Posterior vena cava (tissue), 2 donors: ENCODE measurements around the gene GSPT1. TPM values are rescaled to one million over a fixed set of nuclear protein-coding genes. Genes with fewer than 3 reads are reported as not detected.

ENCODE experiments used
- DNase-seq: peaks from one replicate; pipeline ENCODE4 v3.0.0-alpha.2; 2020; ENCODE audit warnings: low spot score
- intact Hi-C, 2 donors: fragments of 100-400 bp; cut with DNase I; formaldehyde crosslinking; loops; one replicate each; pipeline versions ENCODE4 v1.14.1 to v1.14.2; 2022 to 2023
- total RNA-seq, 2 donors: library from RNA; stranded (reverse); fragmentation: NEBNext Ultra II Directional; extraction: Animal tissue kit (Norgen Biotek cat#: 25700); gene quantifications; one replicate each; pipeline ENCODE4 v1.2.1, GENCODE V29; 2021
- donor health status: DM: yes; HTN: yes; CAD: no.
- donor health status: DM: yes; HTN: yes; CAD: no.

The GSPT1 gene
- total RNA-seq, 2 donors from 2014 or later, result 76.2 to 77.2 TPM

DNA sequence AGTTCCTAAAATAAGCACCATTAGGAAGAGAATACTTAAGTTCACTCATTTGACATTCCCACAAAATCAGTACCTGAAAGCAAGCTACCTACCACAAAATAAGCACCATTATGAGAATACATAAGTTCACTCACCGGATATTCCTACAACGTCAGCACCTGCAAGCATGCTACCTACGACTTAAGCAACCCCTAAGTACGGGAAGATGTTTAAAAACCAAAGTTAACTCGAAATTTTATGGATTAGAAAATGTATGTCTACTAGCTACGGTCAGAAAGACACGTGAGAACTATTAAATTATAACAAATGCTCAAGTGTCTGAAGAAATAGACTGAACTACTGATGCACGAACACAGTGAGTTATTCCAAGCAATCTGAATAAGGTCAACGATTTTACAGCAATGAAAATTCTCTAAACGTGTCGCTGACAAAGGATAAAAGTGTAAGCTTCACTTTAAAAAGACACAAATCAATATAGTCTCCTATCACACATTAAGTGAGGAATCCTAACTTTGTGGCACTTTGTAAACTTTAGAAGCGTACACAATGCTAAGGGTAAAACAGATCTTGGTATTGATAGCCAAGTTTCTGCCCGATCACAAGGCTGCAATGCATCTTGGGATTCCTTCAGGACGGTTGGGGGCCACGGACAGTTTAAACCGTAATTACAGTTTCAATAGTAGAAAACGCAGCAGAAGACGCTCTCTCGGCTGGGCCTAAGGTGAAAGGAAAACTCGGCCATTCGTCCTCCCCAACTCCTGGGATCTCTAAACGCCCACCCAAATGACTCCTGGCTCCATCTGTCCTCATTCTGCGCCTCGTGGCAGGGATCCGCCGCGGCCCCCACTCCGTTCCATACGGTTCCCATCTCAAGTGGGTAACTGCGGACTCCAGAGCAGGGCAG lies 1.3 kb downstream of the GSPT1 start:
- no peak for DNase-seq
- intact Hi-C loops, result no loop called here

DNA sequence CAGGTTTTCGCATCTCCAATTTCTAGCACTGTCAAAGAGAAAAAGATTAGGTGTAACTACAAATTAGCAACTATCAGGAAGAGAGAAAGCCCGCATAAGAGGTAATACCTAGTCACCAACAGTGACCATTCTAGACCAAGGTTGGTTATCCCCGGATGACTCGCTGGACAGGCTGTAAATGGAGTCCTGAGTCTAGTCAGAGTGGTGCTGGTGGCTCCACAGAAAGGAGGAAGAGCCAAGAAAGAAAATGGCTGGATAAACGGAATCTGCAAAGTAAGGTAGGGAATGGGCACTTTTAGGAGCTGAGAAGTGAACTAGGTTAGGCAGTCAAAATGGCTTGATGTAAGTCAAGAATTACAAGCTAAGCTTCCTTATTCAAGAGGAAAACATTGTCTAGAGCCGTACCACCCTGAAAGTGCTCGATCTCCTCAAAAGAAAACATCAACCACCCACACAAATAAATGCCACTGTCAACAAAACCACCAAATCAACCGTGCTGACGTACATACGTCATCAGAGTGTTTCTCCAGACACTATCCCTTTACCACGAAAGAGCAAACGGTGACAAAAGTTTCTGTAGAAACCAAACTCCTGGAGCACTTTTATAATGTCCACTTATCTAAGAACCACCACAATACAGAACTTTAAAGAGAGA lies 2.2 kb downstream of the GSPT1 start:
- DNase-seq, result no peak
- intact Hi-C loops, result no loop called here

DNA sequence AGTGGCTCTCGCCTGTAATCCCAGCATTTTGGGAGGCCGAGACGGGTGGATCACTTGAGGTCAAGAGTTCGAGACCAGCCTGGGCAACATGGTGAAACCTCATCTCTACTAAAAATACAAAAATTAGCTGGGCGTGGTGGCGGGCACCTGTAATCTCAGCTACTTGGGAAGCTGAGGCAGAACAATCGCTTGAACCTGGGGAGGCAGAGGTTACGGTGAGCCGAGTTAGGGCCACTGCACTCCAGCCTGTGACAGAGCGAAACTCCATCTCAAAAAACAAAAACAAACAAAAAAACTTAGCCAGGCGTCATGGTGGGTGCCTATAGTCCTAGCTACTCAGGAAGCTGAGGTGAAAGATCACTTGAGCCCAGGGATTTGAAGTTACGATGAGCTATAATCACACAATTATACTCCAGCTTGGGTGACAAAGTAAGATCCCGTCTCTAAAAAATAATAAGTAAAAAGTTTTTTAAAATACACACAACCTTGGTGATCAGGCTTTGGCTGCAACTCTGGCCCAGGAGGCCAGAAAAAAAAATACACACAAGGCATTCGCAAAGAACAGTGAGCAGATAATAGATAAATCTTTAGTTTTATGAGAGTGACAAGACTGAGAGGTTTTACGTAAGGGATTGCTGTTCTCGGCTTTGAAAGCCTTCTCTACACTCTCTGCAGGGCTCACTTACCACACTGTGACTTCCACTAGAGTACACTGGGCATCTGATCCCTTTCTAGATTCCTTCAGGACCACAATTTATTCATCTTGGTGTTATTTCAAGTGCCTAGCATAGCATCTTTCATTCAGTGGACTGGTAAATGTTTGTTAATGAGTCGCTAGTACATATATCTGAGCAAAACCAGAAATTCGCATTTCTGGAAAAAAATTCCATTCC lies 5.9 kb downstream of the GSPT1 start:
- intact Hi-C loops, result no loop called here

DNA sequence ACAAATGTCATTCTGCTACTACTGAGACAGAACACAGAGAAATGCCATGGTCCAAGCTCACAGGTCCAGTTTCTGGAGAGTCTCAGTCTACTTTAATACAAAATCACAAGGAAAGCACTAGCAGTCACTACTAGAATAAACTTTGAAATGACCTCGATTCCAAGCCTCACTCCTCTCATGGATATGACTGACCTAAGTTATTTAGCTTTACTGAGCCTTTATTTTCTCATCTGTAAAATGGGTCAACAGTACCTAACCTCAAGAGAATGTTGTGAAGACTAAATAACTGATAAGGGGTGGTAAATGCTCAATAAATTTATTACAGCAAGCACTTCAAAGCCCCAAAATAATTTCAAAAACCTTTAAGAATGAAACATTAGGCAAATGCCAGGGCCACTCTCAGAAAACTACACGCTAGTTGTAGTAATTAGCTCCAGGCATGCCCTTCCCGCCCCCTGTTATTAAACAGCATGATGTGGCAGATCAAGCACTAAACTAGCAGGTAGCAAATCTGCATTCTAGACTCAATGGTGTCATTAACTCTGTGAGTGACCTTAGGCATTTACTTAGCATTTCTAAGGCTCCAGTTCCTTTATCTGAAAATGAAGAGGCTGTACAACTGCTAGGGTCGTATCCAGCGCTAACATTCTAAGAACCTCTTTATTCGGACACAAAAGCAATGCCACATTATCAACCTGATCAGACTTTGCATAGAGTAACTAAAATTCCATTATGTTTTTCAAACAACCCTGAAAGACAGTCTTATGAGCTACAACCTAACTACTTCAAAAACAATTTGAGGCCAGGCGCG lies 8.4 kb downstream of the GSPT1 start:
- no peak for DNase-seq
- intact Hi-C loops, result no loop called here

More for the DNA sequence above, 5.9 kb downstream of the GSPT1 start:
- no peak for DNase-seq

DNA sequence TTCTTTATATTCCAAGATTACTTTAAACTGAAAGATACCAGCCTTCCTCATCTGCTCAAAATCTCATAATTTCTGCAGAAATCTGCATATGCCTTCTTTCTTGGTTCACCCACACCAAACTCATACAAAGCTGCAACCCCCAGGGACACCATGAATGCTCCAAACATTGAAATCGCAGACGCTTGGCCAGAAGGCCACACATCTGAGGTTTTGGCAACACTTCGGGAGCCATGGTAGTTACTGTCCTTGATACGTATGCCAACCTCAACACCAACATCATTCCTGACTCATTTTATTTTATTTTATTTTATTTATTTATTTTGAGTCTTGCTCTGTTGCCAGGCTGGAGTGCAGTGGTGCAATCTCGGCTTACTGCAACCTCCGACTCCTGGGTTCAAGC lies 11.8 kb downstream of the GSPT1 start:
- intact Hi-C loops, result no loop called here
- no peak for DNase-seq

DNA sequence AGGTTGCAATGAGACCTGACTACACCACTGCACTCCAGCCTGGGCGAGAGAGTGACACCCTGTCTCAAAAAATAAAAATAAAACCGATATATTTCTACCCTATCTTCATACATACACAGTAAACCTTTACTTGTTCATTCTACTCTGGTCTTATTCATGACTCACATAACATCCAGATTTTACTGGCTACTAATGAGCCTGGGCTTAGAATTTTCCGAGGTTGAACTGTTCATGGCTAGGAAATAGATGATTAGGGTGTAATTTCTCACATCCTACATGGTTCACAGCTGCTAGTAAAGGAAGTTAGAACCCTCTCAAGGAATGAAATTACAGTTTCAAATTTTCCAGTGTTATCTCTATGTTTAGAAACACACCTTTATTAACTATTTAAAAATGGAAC lies 14.7 kb downstream of the GSPT1 start:
- intact Hi-C loops, result no loop called here
- no peak for DNase-seq

DNA sequence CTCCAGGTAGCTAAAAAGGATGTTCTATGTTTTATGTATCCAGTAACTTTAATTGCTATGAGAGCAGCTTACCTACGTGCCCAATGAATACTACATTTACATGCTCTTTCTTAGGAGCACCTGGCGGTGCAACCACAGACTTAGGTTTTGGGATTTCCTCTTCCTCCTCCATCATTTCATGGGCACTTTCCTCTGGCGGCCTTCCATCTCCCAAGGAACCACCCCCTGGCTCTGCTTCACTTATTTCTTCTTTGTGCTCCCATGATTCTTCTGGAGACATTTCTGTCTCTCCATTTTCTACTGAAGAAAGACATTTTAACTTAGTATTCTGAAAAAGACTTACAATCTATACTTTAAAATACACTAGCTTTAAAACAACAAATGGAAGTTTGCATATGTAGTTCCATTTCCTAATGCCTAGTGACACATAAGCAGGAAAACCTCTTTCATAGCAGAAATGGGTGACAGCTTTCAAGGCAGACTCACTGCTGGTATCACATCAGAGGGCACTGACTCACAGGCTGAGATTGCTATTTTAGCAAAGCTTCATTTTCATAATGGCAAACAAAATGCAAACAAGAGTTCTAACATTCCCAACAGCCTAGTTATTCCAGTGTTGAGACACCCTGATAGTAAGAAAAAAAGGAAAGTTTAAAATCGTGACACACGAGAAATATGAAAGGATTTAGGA lies 19.1 kb downstream of the GSPT1 start:
- intact Hi-C loops, result no loop called here
- DNase-seq, result no peak

DNA sequence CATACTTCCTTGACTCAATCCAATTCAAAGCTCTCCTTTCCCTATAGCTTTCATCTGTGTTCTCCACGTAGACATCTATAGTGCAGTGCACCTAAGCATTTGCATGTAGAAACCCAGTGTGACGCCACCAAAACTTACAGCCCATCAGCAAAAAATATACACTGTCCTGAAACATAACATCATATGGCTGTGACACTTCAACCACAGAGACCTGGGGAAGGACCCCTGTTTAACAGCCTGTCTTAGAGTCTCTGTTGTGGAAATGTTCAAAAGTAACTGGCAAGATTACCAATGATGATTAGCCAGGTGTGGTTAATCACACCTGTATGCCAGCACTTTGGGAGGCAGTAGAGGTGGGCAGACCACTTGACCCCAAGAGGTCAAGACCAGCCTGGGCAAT lies 22.2 kb downstream of the GSPT1 start:
- intact Hi-C loops, result no loop called here
- no peak for DNase-seq

DNA sequence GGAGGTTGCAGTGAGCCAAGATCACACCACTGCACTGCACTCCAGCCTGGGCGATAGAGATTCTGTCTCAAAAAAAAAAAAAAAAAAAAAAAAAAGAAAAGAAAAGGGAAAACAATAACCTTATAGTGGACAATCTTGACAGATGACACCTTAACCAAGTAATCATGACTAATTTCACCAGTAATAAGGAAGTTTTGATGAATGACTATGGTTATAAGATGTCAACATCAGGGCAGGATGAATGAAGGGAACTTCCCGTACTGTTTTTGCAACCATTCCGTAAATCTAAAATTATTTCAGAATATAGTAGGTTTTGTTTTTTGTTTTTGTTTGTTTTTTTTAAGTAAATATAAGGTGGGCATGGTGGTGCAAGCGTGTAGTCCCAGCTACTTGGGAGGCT lies 23.0 kb downstream of the GSPT1 start:
- no peak for DNase-seq
- intact Hi-C loops, result no loop called here

DNA sequence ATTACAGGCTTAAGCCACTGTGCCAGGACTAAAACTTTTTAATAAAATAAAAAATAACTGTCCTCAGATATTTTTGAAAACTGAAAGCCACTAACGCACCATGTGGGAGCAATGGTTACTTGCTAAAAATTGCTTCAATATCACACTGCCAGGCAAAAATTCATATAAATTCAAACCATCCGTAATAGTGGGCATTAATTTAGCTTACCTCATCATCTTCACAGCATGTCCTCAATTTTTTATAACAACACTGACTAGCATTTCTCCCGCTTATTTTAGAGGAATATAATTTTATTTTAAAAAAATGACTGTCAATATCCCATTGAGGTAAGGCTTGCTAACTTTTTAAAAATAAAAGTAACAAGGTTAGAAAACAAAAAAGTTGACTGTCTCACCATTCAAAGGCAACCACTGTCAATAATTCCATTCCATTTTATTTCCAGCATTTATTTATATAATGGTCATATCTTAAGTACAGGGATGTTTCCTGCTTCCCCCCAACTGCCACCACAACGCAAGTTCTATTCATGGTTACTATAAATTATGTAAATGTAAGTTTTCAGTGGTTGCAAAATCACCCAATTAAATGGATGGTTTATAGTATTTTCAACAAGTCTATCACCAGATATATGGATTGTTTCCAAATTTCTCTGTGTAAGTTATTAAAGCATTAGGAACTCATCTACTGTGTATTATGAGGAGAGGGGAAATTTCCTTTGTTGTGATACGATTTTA lies 25.4 kb downstream of the GSPT1 start:
- no peak for DNase-seq
- intact Hi-C loops, result no loop called here

DNA sequence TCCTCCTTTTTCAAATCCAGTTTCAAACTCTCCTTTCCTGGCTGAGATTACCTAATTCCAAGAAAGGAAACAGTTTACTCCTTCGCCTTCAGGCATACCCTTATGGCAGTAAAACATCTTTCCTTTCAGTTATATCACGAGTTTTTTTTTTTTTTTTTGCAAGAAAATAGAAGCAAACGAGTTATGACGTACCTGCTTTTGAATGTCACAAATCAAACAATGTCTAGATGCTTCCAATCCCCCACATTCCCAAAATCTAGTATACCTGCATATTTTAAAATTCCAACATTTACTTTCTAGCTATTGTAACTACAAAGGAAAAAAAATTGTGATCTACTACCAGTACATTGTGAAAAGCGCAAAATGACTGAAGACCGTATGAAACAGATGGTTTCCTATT lies 28.9 kb downstream of the GSPT1 start:
- DNase-seq, result no peak
- intact Hi-C loops, result no loop called here

DNA sequence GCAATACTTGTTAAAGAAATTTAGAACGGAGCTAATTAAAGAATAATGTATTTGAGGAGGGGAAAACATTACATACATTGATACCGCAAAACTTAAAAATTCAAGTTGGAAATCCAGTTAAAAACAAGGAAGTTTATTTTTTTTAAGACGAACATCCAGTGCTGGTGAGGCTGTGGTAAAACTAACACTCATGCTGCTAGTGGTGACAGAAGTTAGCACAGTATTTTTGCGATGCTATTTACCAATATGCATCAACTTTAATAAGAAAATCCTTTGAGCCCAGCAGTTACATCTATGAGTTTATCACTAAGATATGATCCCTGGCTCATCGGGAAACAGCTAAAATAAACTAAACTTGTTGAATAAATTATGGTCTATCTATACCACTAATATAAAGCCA lies 31.7 kb downstream of the GSPT1 start:
- no peak for DNase-seq
- intact Hi-C loops, result no loop called here

DNA sequence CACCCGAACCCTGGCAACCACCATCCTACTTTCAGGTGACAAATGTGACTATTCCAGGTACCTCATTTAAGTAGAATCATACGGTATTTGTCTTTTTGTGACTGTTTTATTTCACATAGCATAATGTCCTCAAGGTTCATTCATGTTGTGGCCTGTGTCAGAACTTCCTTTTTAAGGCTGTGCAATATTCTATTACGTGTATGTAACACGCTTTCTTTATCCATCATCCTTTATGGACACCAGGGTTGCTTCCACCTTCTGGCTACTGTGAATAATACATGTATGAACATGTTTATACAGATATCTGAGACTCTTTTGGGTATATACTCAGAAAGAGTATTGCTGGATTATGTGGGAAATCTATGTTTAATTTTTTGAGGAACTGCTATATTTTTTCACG lies 35.7 kb downstream of the GSPT1 start:
- DNase-seq, result no peak
- intact Hi-C loops, result no loop called here

DNA sequence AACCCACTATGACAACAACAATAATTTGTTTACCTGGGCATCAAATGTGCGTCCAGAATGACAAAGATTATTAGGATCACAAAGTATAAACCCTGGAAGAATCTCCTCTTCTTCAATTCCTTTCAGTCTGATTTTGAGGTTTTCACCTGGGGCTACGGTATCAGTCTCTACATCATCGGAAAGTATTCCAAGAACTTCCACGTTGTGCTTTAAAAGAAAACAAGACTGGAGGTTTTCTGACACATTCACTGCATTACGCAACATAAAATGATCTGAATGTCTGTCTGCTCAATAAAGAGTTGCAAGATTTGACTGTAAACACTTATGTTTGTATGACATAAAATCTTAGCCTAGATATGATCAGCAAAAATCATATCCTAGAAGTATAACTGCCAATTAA lies 38.4 kb downstream of the GSPT1 start:
- intact Hi-C loops, result no loop called here
- DNase-seq, result no peak

DNA sequence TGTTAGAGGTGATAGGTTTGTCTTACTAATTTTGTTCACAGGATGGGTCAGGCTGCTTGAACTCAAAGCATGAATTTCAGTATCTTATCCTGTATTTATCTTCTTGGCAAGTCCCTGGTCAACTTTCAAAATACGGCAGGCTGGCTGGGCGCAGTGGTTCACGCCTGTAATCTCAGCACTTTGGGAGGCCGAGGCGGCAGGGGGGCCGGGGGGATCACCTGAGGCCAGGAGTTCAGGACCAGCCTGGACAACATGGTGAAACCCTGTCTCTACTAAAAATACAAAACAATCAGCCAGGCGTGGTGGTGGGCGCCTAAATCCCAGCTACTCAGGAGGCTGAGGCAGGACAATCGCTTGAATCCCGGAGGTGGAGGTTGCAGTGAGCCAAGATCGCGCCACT lies 39.5 kb downstream of the GSPT1 start:
- intact Hi-C loops, result no loop called here
- DNase-seq, result no peak

DNA sequence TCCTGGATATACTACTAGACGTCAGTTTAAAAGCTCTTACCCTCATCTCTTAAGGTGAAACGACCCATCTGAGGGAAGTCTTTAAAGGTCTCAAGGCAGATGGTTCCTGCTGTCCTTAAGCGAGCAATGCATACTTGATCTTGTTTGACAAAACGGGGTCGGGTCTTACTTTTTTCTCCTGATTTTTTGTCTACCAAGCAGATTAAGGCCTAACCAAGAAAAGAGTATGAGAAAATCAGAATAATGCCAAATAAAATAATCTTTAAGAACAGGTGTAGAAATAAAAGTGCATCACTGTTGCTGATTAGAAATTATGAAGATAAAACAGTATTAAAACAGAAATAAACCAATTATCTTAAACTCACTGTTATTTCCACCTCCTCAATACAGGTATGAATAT lies 40.0 kb downstream of the GSPT1 start:
- intact Hi-C loops, result no loop called here
- no peak for DNase-seq

DNA sequence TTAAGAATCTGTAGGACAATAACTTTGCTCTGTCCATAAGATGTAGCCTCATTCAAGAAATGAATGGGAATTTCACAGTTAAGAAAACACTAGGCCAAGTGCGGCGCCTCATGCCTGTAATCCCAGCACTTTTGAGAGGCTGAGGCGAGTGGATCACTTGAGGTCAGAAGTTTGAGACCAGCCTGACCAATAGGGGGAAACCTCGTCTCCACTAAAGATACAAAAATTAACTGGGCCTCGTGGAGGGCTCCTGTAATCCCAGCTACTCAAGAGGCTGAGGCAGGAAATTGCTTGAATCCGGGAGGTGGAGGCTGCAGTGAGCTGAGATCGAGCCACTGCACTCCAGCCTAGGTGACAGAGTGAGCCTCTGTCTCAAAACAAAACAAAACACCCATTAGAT lies 44.6 kb downstream of the GSPT1 start:
- intact Hi-C loops, result no loop called here
- no peak for DNase-seq

DNA sequence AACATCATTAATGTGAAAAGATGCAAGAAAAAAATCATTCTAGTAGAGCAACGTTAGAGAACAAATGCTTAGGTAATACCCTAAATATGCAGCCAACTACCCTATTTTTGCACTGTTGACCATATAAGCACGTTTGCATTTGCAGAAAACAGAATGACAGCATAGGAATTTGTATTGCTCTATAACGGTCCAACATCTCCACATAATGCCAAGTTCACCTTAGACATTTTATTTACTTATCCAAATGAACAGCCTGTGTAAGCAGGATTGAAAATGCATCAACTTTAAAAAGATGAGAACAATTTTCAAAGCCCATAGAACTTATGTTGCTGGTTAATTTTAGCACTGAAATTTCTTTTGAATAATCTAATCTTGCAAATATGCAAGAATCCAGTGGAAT lies 45.4 kb downstream of the GSPT1 start:
- DNase-seq, result no peak
- intact Hi-C loops, result no loop called here
